Prostate gland (tissue), 2 donors: ENCODE results near the gene CELF4.

Experiments used
- POLR2A ChIP-seq: fragments of 450-650 bp; IDR thresholded peaks from one replicate; pipeline ENCODE4 v1.6.1; 2016; ENCODE audit warnings: antibody characterized with exemption, mild to moderate bottlenecking
- TF ChIP-seq, protein P1 (sequence below), 4 experiments: fragments of 200-600 bp in 2 of 4; fragments of 450-650 bp in 2 of 4; sonication (generic) in 2 of 4; IDR thresholded peaks; 1 replicate in 3 of 4; 2 replicates in 1 of 4; pipeline ENCODE4 v1.5.1; 2016 to 2019; ENCODE audit warnings: antibody characterized with exemption in 4 of 4, mild to moderate bottlenecking in 2 of 4, moderate library complexity in 2 of 4

DNA sequence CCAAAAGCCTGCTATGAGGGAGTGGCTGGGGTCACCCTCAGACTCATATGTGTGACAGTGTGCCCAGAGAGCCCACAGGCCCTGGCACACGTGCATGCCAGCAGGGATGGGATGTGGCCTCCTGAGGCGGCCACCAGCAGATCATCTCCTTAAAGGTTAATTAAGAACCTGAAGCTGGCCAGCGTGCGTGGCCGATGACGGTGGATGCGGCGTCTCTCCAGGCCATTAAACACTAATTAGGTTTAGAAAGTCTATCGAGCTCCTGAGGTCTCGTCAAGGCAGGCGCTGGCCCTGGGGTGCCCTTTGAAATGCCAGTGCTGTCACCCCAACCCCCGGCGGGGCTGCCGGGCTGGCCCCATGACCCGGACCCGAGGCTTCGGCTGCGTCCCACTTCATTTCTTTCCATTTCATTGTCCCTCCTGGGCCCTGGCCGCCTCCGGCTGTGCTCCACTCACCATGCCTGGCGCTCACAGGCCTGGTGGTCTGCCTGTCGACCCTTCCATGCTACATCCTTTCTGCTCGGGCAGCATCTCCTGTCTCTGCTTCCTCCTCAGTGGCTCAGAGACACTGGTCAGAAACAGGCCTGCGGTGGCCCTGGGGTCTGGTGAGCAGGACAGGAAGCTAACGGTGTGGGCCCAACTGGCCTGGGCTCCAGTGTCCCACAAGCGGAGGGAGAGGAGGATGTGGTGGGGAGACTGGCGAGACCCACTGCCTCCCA lies 228.9 kb downstream of the CELF4 start:
- TF ChIP-seq, protein P1, sequence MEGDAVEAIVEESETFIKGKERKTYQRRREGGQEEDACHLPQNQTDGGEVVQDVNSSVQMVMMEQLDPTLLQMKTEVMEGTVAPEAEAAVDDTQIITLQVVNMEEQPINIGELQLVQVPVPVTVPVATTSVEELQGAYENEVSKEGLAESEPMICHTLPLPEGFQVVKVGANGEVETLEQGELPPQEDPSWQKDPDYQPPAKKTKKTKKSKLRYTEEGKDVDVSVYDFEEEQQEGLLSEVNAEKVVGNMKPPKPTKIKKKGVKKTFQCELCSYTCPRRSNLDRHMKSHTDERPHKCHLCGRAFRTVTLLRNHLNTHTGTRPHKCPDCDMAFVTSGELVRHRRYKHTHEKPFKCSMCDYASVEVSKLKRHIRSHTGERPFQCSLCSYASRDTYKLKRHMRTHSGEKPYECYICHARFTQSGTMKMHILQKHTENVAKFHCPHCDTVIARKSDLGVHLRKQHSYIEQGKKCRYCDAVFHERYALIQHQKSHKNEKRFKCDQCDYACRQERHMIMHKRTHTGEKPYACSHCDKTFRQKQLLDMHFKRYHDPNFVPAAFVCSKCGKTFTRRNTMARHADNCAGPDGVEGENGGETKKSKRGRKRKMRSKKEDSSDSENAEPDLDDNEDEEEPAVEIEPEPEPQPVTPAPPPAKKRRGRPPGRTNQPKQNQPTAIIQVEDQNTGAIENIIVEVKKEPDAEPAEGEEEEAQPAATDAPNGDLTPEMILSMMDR (IDR thresholded peaks at IDR 0.05): no peak
- no peak for TF ChIP-seq POLR2A
